ENCODE results near the gene YBEY.
"Not testable (repeated sequence)": the region's sequence is repeated elsewhere in the genome, so short reads cannot be mapped to it uniquely, and the experiment has no call there.

Gene YBEY

GRCh38 chr21:46285761-46286647, at the start of gene YBEY:
YBEY (plus strand) TSS chr21:46286342; CDS start chr21:46286914, 572 bp downstream.
- peak; percentile 89 to 93 for DNase-seq

- DNase-seq: no peak
These were observed 48.7 kb upstream of the YBEY start for GRCh38 chr21:46237474-46237873.

GRCh38 chr21:46239817-46240325, 46.3 kb upstream of the YBEY start:
- DNase-seq: no peak

GRCh38 chr21:46241577-46241976, 44.6 kb upstream of the YBEY start:
- DNase-seq: not testable (repeated sequence)

- no peak for DNase-seq
These were observed 42.8 kb upstream of the YBEY start for GRCh38 chr21:46243325-46243724.

GRCh38 chr21:46243960-46244361, 42.2 kb upstream of the YBEY start:
- no peak for DNase-seq

- DNase-seq: no peak
These were observed 41.5 kb upstream of the YBEY start for GRCh38 chr21:46244602-46245001.

- no peak for DNase-seq
These were observed 40.8 kb upstream of the YBEY start for GRCh38 chr21:46245213-46245915.

- no peak for DNase-seq
These were observed 39.8 kb upstream of the YBEY start for GRCh38 chr21:46246345-46246744.

- no peak for DNase-seq
These were observed 38.3 kb upstream of the YBEY start for GRCh38 chr21:46247699-46248421.

GRCh38 chr21:46248422-46248782, 37.7 kb upstream of the YBEY start:
- DNase-seq: no peak

GRCh38 chr21:46248827-46249226, 37.3 kb upstream of the YBEY start:
- no peak for DNase-seq

GRCh38 chr21:46250146-46250725, 35.9 kb upstream of the YBEY start:
- DNase-seq: no peak

- no peak for DNase-seq
These were observed 33.3 kb upstream of the YBEY start for GRCh38 chr21:46252840-46253239.

GRCh38 chr21:46253610-46254124, 32.5 kb upstream of the YBEY start:
- DNase-seq: peak; percentile 57 to 63

GRCh38 chr21:46254208-46254975, 31.8 kb upstream of the YBEY start:
- DNase-seq: no peak

- DNase-seq: no peak
These were observed 31.0 kb upstream of the YBEY start for GRCh38 chr21:46255166-46255565.

GRCh38 chr21:46255758-46256337, 30.3 kb upstream of the YBEY start:
- no peak for DNase-seq

GRCh38 chr21:46256501-46256994, 29.6 kb upstream of the YBEY start:
- DNase-seq: no peak

- no peak for DNase-seq
These were observed 22.0 kb upstream of the YBEY start for GRCh38 chr21:46264046-46264689.

GRCh38 chr21:46264690-46265144, 21.4 kb upstream of the YBEY start:
- peak; percentile 28 to 34 for DNase-seq

Data from activated T-cell treated with anti-CD3 and anti-CD28 coated beads, Interleukin-2, amount 50 U/mL, for 48 hours (primary cell).